Glomerular visceral epithelial cell (primary cell): ENCODE measurements around the gene NRL.

Experiments used
- DNase-seq: peaks from one replicate; pipeline ENCODE4 v3.0.0-alpha.2; 2016; ENCODE audit errors: extremely low spot score

NRL gene

DNA sequence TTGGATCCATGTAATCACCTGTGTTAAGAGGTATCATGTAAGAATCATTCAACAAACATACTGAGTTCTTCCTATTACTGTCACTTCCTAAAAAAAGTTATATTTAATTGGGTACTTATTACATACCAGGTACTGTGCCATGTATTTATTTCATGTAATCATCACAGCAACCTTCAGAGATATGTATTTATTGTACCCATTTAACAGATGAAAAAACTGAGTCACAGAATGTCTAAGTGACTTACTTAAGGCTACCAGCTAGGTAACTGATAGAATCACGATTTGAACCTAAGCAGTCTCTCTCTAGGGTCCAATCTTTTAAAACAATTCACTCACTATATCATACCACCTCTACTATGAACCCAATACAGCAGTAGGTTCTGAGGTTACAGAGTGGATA, 29.7 kb upstream of the NRL start:
- DNase-seq, result no peak

DNA sequence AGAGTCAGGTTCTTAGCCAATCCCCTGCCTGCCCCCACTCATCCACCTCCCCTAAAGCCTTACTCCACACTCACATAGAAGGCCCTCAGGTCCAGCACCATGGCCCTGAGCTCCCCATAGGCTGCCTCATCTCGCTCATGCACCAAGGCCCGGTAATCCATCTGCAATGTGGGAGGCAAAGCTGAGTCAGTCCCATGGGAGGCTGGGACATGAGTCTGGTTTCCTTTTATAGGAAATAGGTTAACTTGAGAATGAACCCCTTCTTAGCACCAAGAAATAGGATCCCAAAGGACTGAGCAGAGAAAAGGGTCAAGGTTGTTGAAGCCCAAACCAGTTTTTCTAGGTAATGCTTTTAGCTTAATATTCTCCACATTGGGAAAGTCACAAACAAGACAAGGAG, 28.8 kb upstream of the NRL start:
- no peak for DNase-seq

DNA sequence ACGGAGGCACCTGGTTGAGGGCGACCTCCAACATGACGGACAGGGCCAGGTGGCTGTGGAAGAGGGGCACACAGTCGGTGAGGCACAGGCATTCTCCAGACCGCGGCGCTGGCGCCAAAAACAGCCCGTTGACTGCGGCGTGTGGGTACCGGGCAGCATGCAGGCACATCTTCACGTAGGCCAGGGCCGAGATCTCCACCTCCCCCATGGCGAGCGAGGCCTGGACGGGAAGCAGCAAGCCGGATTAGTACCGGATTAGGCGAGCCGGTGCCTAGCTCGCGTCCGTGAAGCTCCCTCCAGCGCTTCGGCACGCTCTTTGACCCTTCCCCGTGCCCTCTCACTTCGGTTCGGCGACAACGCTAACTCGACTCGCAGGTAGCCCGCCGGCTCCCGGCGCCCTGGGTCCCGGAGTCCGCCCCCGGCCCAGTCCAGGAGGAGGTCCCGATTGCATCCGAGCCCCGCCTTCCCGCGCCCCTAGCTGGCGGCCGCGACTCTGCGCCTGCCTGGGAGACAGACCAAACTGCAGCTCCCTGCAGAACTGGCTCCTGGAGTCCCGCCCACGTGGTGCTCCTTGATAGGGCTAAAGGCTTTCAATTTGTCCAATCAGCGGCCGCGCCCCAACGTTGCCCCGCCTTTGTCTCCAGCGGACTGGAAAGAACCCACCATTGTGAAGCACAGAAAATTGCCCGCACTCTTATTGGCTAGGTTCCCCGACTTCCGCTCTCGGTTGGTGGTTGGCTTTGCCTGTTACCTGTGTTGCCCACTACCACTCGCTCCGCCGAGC, 26.5 kb upstream of the NRL start, which contains the start of gene EMC9:
TSS of gene EMC9 (minus strand) at position 495 of the 784 bp plus-strand sequence. CDS start at position 208, 287 bp downstream.
- DNase-seq, result peak; percentile 100

DNA sequence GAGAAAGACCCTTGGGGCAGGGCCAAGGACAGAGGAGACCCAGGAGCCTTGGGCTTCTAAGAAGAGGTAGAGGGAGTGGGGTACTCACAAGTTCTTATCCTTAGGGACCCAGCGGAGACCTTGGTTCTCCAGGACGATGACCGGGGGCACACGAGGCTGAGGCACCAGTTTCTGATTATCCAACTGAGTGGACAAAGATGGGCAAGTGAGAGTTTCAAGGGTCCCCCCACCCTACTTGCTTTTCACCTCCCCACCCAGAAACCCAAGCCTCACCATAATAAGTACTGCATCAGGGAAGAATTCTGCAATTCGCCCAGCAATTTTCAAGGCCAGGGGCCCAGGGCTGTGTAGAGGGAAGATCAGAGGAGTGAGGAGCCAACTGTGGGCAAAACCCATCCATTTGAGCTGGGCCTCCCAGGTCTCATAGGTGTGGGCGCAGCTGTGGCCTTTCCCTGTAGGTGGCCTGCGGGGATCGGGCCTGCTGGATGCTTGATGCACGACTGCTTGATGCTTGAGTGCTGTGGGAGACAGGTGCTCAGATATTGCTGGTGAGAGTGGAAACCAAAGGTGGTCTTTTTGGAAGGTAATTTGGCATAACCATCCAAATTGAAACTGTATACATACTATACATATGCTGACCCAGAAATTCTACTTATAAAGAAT, 24.7 kb upstream of the NRL start:
- DNase-seq, result no peak

DNA sequence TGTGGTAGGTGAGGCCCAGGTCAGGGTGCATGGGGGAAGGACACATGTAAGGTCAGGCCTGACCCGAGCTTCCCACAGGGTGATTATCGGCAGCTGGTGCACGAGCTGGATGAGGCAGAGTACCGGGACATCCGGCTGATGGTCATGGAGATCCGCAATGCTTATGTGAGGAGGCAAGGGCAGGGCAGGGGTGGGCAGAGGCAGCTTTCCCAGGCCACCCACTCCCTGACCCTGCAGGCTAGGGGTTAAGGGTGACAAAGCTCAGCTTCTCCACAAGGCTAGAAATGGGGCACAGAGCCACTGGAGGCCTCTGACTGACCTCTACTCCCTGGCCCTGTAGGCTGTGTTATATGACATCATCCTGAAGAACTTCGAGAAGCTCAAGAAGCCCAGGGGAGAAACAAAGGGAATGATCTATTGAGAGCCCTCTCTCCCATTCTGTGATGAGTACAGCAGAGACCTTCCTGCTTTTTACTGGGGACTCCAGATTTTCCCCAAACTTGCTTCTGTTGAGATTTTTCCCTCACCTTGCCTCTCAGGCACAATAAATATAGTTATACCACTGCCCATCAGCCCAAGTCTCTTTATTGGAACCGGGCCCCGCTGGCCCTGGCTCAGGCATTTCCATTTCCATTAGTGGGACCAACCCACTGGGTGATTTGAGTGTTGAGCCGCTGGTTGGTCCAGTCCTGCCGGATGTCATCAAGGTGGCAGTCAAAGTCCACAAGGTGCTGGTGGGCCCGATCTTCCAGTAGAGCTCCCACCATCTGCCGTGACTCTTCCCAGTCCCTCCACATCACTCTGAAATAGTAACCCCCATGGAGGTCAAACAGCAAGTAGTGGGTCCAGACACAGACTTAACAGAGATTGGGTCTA, 23.9 kb upstream of the NRL start:
- DNase-seq, result no peak

DNA sequence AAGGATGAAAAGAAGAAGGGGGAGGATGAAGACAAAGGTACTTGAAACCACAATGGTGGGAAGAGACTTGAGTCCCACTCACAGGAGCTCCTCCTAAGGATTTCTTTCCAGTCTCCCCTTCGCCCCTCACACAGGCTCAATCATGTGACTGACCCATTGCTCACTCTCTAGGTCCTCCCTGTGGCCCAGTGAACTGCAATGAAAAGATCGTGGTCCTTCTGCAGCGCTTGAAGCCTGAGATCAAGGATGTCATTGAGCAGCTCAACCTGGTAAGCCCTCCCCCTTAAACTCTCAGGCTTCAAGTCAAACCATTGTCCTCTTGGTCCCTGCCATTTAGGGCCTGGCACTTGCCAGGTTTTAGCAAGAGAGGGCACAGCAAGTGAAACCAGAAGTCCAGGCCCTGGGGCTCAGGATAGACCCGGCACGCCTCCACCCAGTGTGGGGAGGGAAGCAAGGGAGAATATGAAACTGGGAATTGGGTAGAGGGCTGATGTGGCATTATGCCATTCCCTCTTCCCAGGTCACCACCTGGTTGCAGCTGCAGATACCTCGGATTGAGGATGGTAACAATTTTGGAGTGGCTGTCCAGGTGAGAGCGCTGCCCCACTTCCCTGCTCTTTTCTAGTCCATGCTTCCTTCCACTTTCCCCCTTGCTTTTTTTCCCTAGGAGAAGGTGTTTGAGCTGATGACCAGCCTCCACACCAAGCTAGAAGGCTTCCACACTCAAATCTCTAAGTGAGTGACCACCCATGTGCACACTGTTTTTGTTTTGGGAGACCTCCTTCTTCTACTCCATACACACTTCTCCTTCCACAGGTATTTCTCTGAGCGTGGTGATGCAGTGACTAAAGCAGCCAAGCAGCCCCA, 23.0 kb upstream of the NRL start:
- no peak for DNase-seq

DNA sequence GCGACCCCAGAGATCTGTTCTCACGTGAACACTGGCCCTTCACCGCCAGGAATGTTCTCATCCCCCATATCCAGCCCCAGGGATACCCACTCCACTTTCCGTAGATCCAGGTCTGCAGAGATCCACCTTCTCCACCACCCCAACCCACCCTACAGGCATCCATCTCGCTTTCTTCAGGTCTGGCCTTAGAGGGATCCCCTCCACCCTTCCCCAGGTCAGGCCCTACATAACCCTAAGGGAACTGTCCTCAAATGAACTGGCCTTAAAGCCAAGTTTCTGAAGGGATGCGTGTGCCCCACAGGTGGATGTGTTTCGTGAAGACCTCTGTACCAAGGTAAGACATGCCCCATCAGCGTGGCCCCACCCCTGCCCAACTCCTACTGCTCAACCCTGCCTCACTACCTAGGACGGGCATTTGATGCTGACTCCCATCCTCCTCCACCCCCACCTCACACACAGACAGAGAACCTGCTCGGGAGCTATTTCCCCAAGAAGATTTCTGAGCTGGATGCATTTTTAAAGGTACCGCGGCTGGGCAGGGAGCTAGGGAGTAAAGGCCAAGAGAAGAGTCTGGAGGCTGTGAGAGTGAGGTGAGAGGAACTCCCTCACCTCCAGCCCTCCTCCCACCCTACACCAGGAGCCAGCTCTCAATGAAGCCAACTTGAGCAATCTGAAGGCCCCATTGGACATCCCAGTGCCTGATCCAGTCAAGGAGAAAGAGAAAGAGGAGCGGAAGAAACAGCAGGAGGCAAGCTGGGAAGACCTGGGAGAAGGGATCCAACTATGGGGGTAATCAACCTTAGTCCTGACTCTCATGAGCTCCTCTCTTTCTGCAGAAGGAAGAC, 22.2 kb upstream of the NRL start:
- peak; percentile 10 for DNase-seq

DNA sequence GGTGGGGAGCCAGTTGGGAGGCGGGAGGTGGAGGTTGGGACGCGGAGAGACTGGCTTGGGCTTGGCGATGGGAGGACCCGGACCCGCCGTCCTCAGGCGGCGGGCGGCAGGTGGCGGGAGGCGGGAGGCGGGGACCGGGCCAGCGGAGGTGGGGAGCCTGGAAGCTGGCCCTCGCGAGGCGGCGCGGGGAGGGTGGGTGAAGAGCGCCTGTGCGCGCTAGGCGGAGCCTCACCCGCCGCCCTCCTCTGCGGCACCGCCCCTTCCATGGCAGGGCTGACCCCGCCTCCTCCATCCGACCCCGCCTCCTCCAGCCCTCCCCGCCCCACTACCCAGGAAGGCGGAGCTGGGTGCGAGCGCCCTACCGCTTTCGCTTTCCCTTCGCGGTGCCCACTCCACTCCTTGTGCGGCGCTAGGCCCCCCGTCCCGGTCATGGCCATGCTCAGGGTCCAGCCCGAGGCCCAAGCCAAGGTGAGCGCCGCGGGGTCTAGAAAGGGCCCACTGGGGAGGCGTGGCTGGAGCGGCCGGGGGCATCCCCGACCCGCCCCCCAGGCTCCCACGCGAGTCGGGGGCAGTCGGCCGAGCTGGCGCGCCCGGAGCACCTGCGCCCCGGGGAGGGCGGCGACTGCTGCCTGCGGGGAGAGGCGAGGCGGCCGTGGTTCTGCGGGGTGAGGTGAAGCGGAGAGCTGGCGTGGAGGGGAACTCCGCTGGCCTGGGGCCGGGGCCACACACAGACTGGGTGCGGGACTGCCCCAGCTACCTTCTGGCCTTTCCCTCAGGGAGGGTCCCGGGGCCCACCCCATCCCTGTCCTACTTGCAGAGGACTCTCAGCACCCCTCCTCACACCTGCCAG, 21.3 kb upstream of the NRL start, which contains the start of gene PSME1:
TSS of gene PSME1 (plus strand) at position 361 of the 850 bp plus-strand sequence. CDS start at position 430, 69 bp downstream.
- DNase-seq, result peak; percentile 94

DNA sequence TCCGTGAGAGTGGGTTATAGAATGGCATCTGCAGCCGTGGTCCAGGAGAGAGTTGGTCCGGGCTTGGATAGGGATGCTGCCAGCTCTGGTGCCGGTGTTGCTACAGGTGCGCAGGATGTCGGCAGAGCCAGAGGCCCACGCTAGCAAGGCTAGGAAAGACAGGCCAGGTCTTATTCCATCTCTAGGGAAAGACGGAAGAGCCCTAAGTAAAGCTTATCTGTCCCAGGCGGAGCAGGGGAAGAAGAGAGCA, 20.8 kb upstream of the NRL start:
- DNase-seq, result no peak

DNA sequence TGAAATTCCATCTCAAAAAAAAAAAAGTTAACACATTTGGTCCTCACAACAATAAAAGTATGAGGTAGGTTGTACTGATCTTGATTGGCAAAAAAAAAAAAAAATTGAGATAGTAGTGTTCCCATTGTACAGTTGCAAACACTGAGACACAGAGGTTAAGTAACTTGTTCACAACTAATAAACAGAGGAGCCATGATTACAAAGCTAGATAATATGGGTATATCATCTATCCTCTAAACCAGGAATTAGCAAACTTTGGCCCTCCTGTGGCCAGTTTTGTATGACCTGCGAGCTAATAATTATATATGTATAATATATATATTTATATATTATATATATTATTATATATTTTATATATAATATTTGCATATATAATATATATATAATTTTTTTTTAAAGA, 19.0 kb upstream of the NRL start:
- DNase-seq, result no peak

DNA sequence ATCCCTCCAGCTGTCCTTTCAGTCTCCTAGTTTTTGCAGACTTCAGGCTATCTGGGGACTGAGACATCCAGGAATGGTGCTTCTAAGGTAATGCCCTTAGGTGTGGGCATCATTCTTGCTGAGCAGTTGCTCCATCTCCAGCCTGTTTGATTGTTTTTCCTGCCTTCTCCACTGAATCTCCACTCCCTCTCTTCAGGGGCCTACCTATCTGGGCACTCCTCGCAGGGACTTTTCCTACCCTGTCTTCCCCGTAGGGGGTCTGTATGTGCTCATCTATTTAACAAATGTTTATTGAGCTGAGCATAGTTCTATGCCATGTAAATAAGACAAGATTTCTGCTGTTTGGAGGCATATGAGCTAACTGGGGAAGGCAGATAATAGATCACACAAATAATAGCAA, 18.2 kb upstream of the NRL start:
- DNase-seq, result no peak

DNA sequence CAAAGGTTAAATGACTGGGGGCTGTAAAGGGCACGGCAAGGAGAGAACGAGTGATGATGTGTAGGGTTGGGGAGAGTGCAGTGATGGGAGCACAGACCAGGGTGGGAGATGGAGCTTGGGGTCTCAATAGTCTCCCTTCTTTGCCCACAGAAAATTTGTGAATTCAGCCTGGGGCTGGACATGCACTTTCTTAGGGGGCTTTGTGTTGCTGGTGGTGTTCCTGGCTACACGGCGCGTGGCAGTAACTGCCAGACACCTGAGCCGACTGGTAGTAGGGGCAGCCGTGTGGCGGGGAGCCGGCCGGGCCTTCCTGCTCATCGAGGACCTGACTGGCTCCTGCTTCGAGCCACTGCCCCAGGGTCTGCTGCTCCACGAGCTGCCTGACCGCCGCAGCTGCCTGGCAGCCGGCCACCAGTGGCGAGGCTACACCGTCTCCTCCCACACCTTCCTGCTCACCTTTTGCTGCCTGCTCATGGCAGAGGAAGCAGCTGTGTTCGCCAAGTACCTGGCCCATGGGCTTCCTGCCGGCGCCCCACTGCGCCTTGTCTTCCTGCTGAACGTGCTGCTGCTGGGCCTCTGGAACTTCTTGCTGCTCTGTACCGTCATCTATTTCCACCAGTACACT, 17.4 kb upstream of the NRL start:
- no peak for DNase-seq

DNA sequence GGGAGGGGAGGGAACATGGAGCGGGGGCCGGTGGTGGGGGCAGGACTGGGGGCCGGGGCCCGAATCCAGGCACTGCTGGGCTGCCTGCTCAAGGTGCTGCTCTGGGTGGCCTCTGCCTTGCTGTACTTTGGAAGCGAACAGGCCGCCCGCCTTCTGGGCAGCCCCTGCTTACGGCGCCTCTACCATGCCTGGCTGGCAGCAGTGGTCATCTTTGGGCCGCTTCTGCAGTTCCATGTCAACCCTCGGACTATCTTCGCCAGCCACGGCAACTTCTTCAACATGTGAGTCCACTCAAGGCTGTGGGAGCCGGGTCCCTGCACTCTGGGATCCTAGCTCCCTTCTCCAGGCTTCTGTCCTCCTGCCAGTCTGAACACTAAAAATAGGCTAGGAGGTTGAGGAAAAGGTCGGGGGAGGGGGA, 16.8 kb upstream of the NRL start:
- DNase-seq, result no peak

DNA sequence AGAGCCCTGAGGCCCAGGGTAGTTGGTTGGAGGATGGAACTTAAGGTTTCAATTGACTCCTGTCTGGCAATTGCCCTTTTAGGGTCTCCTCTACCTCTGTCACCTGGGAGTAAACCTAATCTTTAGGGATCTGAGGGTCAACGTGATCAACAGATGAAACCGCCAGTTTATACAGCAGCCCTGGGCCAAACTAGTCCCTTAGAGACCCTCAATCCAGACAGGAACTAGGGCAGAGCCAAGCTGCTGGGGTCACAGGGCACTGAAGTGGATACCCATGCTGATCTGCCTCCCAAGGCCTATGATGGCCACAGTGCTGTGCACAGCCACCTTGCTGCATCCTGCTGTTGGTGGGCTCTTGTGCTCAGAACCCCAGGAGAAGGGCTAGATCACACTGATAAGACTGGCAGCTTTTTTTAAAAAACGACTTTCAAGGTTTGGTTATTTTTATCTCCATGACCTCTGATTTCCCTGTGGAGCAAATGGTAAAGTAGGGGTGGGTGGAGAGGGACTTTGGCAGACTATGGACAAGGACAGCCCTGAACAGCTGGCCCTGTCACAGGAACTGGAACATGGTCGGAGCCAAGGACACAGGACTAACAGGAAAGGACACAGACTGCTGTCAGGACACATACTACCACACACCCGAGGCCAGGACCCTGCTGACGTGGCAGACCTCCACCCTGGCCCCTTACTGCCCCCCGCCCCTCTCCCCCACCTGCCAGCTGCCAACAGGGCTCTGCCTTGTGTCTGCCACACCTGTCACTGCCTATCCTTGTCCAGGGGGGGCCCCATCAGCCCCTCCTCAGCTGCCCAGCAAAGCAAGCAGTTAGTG, 16.2 kb upstream of the NRL start:
- no peak for DNase-seq

DNA sequence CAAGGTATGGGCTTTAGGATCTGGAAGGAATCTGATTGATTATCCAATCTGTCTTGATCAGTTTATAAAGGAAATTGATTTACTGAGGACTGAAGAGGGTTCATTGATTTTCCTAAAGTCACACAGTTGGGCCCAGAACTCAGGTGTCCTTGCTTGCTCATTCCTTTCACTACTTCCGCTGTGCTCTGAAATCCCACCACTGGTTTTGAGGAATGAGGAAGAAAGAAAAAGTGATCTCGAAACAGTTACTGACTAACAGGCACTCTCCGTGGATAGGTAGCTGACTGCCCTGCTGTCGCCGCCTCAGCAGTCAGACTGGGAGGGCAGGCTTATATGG, 15.6 kb upstream of the NRL start, which contains the start of gene FITM1:
TSS of gene FITM1 (plus strand) at position 280 of the 337 bp plus-strand sequence. CDS start 905 bp downstream, outside the sequence.
- no peak for DNase-seq

DNA sequence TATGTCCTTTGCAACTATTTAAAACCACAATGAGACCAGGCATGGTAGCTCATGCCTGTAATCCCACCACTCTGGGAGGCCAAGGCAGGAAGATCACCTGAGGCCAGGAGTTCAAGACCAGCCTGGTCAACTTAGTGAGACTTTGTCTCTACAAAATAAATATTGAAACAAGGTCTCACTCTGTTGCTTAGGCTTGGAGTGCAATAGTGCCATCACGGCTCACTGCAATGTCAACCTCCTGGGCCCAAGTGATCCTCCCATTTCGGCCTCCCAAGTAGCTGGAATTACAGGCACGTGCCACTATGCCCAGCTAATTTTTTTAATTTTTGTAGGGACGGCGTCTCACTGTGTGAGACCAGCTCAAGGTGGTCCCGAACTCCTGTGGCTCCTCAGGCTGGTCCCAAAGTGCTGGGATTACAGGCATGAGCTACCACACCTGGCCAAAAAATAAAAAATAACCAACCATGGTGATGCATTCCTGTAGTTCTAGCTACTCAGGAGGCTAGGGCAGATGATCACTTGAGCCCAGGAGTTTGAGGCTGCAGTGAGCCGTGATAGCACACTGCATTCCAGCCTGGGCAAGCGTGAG, 14.8 kb upstream of the NRL start:
- no peak for DNase-seq

DNA sequence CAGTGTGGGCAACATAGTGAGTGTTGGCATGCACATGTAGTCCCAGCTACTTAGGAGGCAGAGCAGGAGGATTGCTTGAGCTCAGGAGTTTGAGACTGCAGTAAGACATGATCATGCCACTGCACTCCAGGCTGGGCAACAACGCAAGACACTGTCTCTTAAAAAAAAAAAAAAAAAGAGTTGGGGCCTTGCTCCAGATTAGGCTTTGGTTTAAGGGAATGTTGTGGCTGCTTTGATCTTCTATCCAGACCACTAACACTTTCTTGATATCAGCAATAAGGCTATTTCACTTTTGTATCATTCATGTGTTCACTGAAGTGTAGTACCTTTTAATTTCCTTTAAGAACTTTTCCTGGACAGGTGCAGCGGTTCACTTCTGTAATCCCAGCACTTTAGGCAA, 12.9 kb upstream of the NRL start:
- DNase-seq, result no peak

DNA sequence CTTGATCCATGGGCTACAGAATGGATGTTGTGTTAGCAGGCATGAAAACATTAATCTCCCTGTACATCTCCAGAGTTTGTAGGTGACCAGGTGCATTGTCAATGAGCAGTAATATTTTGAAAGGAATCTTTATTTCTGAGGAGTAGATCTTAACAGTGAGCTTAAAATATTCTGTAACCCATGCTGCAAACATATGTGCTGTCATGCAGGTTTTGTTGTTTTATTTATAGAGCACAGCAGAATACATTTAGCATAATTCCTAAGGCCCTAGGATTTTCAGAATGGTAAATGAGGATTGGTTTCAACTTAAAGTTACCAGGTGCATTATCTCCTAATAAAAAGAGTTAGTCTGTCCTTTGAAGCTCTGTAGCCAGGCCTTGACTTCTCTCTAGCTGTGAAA, 12.2 kb upstream of the NRL start:
- DNase-seq, result no peak
